Endodermal cell (in vitro differentiated cells): ENCODE measurements around the gene ZNF587. TPM values are rescaled to one million over a fixed set of nuclear protein-coding genes. Genes with fewer than 3 reads are reported as not detected.
A peak's percentile ranks its signal among the peaks of the same experiment; 100 is the strongest.
"Not testable (repeated sequence)": the region's sequence is repeated elsewhere in the genome, so short reads cannot be mapped to it uniquely, and the experiment has no call there.

Source experiments
- DNase-seq: peaks from one replicate; pipeline ENCODE4 v3.0.0-alpha.2; 2017
- H3K27ac ChIP-seq: 2 replicates; pipeline ENCODE4 v1.5.1; 2013; ENCODE audit warnings: mild to moderate bottlenecking, low read depth, low read length, moderate library complexity
- H3K27me3 ChIP-seq: 2 replicates; pipeline ENCODE4 v1.6.1; 2013; ENCODE audit warnings: mild to moderate bottlenecking, low read length, moderate library complexity; ENCODE audit not compliant: insufficient read depth, control insufficient read depth, poor library complexity, severe bottlenecking
- H3K36me3 ChIP-seq: 2 replicates; pipeline ENCODE4 v1.7.0; 2013; ENCODE audit warnings: mild to moderate bottlenecking, low read length, moderate library complexity; ENCODE audit not compliant: control insufficient read depth, insufficient read depth
- H3K4me1 ChIP-seq: one replicate; pipeline ENCODE4 v1.7.0; 2013; ENCODE audit warnings: low read length; ENCODE audit not compliant: control insufficient read depth, insufficient read depth
- H3K4me3 ChIP-seq: 2 replicates; pipeline ENCODE4 v1.5.1; 2013; ENCODE audit warnings: mild to moderate bottlenecking, low read length, moderate library complexity
- H3K9ac ChIP-seq: 2 replicates; pipeline ENCODE4 v1.6.1; 2013; ENCODE audit warnings: mild to moderate bottlenecking, low read length, moderate library complexity; ENCODE audit not compliant: poor library complexity, severe bottlenecking; ENCODE audit errors: extremely low read depth
- H3K9me3 ChIP-seq: 2 replicates; pipeline ENCODE4 v1.6.1; 2013; ENCODE audit warnings: mild to moderate bottlenecking, low read length, moderate library complexity; ENCODE audit not compliant: control insufficient read depth
- H3K27ac Mint-ChIP-seq: 2 replicates; pipeline ENCODE4 v1.8.0; 2020; ENCODE audit warnings: mixed read lengths
- H3K27me3 Mint-ChIP-seq: 2 replicates; pipeline ENCODE4 v1.8.0; 2021; ENCODE audit warnings: mild to moderate bottlenecking, mixed read lengths; ENCODE audit not compliant: insufficient read depth
- H3K36me3 Mint-ChIP-seq: 2 replicates; pipeline ENCODE4 v1.8.0; 2020; ENCODE audit warnings: low read depth, mixed read lengths
- H3K4me1 Mint-ChIP-seq: 2 replicates; pipeline ENCODE4 v1.8.0; 2020; ENCODE audit warnings: mixed read lengths
- H3K4me3 Mint-ChIP-seq: 2 replicates; pipeline ENCODE4 v1.8.0; 2020; ENCODE audit warnings: mild to moderate bottlenecking, moderate library complexity, mixed read lengths
- H3K9me3 Mint-ChIP-seq: 2 replicates; pipeline ENCODE4 v1.8.0; 2020; ENCODE audit warnings: mild to moderate bottlenecking, mixed read lengths
- CTCF ChIP-seq: fragments of 200-600 bp; sonication (generic); conservative IDR thresholded peaks from 2 replicates; pipeline ENCODE4 v1.5.0; 2021; ENCODE audit warnings: antibody characterized with exemption, mild to moderate bottlenecking
- WGBS, 2 experiments: methylation state at CpG; one replicate each; pipeline versions ENCODE4 v1.1.5 to v1.1.7; 2013; ENCODE audit warnings: missing lambda C conversion rate in 2 of 2, mixed read lengths in 1 of 2; ENCODE audit not compliant: insufficient coverage in 1 of 2, insufficient read length in 1 of 2; 5-methylcytosine and 5-hydroxymethylcytosine counted together
- total RNA-seq, 2 donors: library from RNA; stranded (reverse); fragmentation: NEBNext Ultra II Directional in 1 of 2; extraction: Animal tissue kit (Norgen Biotek cat#: 25700) in 1 of 2; gene quantifications; 2 replicates in 1 of 2; 3 replicates in 1 of 2; pipeline ENCODE4 v1.2.1, GENCODE V29; 2021

Gene ZNF587
- total RNA-seq, 2 donors from 2014 or later, result 64.1 to 98.1 TPM

- no peak for TF ChIP-seq CTCF
- H3K9ac ChIP-seq, result no peak overlapping the region
- Mint-ChIP-seq H3K27ac (no peak overlapping the region), H3K4me1 (no peaks in the 10 kb centered on the region), H3K9me3 (peaks cover 81% of the 10 kb centered on the region), H3K4me3 (no peak overlapping the region), H3K27me3 (no peaks in the 10 kb centered on the region), H3K36me3 (peaks cover 90% of the 10 kb centered on the region)
- no peaks in the 10 kb centered on the region for H3K27me3 ChIP-seq
- WGBS, 2 experiments, result 97 to 100% methylated on average over 1 of the region's 2 CpGs
- peaks cover 50% of the 10 kb centered on the region for H3K9me3 ChIP-seq
- no peak overlapping the region for H3K4me3 ChIP-seq
- H3K36me3 ChIP-seq, result peaks cover 84% of the 10 kb centered on the region
- no peak for DNase-seq
- no peaks in the 10 kb centered on the region for H3K4me1 ChIP-seq
- H3K27ac ChIP-seq, result no peak overlapping the region
These were observed 20.6 kb downstream of the ZNF587 start for GRCh38 chr19:57870225-57870624.

GRCh38 chr19:57872450-57872849 is 22.8 kb downstream of the ZNF587 start:
- peaks cover 73% of the 10 kb centered on the region for H3K9me3 ChIP-seq
- Mint-ChIP-seq H3K4me1 (no peaks in the 10 kb centered on the region), H3K27me3 (no peaks in the 10 kb centered on the region), H3K9me3 (peaks cover 94% of the 10 kb centered on the region), H3K27ac (no peak overlapping the region), H3K36me3 (peaks cover 91% of the 10 kb centered on the region), H3K4me3 (no peak overlapping the region)
- no peaks in the 10 kb centered on the region for H3K27me3 ChIP-seq
- no peak overlapping the region for H3K9ac ChIP-seq
- H3K27ac ChIP-seq, result no peak overlapping the region
- no peaks in the 10 kb centered on the region for H3K4me1 ChIP-seq
- no peak for DNase-seq
- H3K4me3 ChIP-seq, result peak overlapping the region; percentile 76
- no peak for TF ChIP-seq CTCF
- peaks cover 85% of the 10 kb centered on the region for H3K36me3 ChIP-seq

GRCh38 chr19:57873883-57874799 is 24.5 kb downstream of the ZNF587 start:
- DNase-seq, result not testable (repeated sequence)
- 96 to 100% methylated on average over 6 to 7 of the region's 8 CpGs for whole genome bisulfite sequencing, 2 experiments
- H3K9me3 ChIP-seq, result peaks cover 88% of the 10 kb centered on the region

More at GRCh38 chr19:57873883-57874799, 24.5 kb downstream of the ZNF587 start:
- not testable (repeated sequence) for H3K27ac Mint-ChIP-seq, H3K4me1 ChIP-seq, H3K27me3 ChIP-seq, H3K4me3 Mint-ChIP-seq, H3K9ac ChIP-seq, H3K27ac ChIP-seq, H3K4me1 Mint-ChIP-seq, H3K27me3 Mint-ChIP-seq
- H3K36me3 Mint-ChIP-seq, result peaks cover 95% of the 10 kb centered on the region
- peak overlapping the region; percentile 76 for H3K4me3 ChIP-seq
- H3K9me3 Mint-ChIP-seq, result peaks cover 96% of the 10 kb centered on the region
- peaks cover 93% of the 10 kb centered on the region for H3K36me3 ChIP-seq
